HG02610 (cell line): ENCODE data around the gene TMEM258.

ENCODE experiments used
- ATAC-seq: cut with Tn5 transposase; IDR thresholded peaks from one replicate; pipeline ENCODE4 v1.9.1; 2021; ENCODE audit warnings: mild to moderate bottlenecking, moderate library complexity; ENCODE audit not compliant: unreplicated experiment

TMEM258 gene

GRCh38 chr11:61762223-61762615 lies 30.2 kb downstream of the TMEM258 start:
- ATAC-seq, result no peak

- no peak for ATAC-seq
Observed at GRCh38 chr11:61761440-61762222, 30.8 kb downstream of the TMEM258 start.

GRCh38 chr11:61760946-61761345 lies 31.5 kb downstream of the TMEM258 start:
- ATAC-seq, result no peak

- ATAC-seq, result no peak
Observed at GRCh38 chr11:61757213-61757862, 35.1 kb downstream of the TMEM258 start.

- ATAC-seq, result no peak
Observed at GRCh38 chr11:61756452-61757212, 35.8 kb downstream of the TMEM258 start.

- ATAC-seq, result no peak
Observed at GRCh38 chr11:61756147-61756451, 36.3 kb downstream of the TMEM258 start.

- ATAC-seq, result no peak
Observed at GRCh38 chr11:61754534-61755482, 37.6 kb downstream of the TMEM258 start.

- no peak for ATAC-seq
Observed at GRCh38 chr11:61753672-61754071, 38.7 kb downstream of the TMEM258 start.

GRCh38 chr11:61752925-61753521 lies 39.4 kb downstream of the TMEM258 start:
- ATAC-seq, result no peak

- ATAC-seq, result no peak
Observed at GRCh38 chr11:61752117-61752924, 40.1 kb downstream of the TMEM258 start, which contains the start of gene MYRF. Gene MYRF (plus strand): TSS chr11:61752636. CDS start chr11:61752745, 109 bp downstream.

- ATAC-seq, result no peak
Observed at GRCh38 chr11:61751384-61751783, 41.0 kb downstream of the TMEM258 start.

- no peak for ATAC-seq
Observed at GRCh38 chr11:61750631-61751273, 41.6 kb downstream of the TMEM258 start.

GRCh38 chr11:61749591-61750217 lies 42.7 kb downstream of the TMEM258 start:
- ATAC-seq, result no peak

GRCh38 chr11:61747967-61748285 lies 44.5 kb downstream of the TMEM258 start:
- no peak for ATAC-seq

- no peak for ATAC-seq
Observed at GRCh38 chr11:61747192-61747966, 45.0 kb downstream of the TMEM258 start.

- no peak for ATAC-seq
Observed at GRCh38 chr11:61746442-61747191, 45.8 kb downstream of the TMEM258 start.

- no peak for ATAC-seq
Observed at GRCh38 chr11:61745781-61746441, 46.5 kb downstream of the TMEM258 start.
